Esophagus squamous epithelium (tissue), 5 donors: ENCODE data around the gene ATOSB. TPM values are rescaled to one million over a fixed set of nuclear protein-coding genes. Genes with fewer than 3 reads are reported as not detected.
"Not testable (repeated sequence)": the region's sequence is repeated elsewhere in the genome, so short reads cannot be mapped to it uniquely, and the experiment has no call there.

Source experiments
- DNase-seq: peaks from one replicate; lab custom pipeline; 2025; lab: John Stamatoyannopoulos, UW
- H3K27ac ChIP-seq, 4 donors: fragments of 200-600 bp; sonication (generic); one replicate each; pipeline ENCODE4 v1.5.1; 2016 to 2019; ENCODE audit warnings: mild to moderate bottlenecking in 1 of 4
- H3K27me3 ChIP-seq, 4 donors: fragments of 200-600 bp; sonication (generic); 1 replicate in 3 of 4; 2 replicates in 1 of 4; pipeline versions ENCODE4 v1.5.1 to v1.6.0; 2017 to 2021; ENCODE audit warnings: antibody characterized with exemption in 1 of 4
- H3K36me3 ChIP-seq, 3 donors: fragments of 200-600 bp; sonication (generic); one replicate each; pipeline ENCODE4 v1.5.1; 2016 to 2019
- H3K4me1 ChIP-seq, 3 donors: fragments of 200-600 bp; sonication (generic); one replicate each; pipeline ENCODE4 v1.5.1; 2017 to 2019
- H3K4me3 ChIP-seq, 4 donors: fragments of 200-600 bp; sonication (generic); 1 replicate in 3 of 4; 2 replicates in 1 of 4; pipeline ENCODE4 v1.5.1; 2016 to 2019; ENCODE audit warnings: mild to moderate bottlenecking in 2 of 4, moderate library complexity in 1 of 4
- H3K9me3 ChIP-seq, 3 donors: fragments of 200-600 bp; sonication (generic); one replicate each; pipeline ENCODE4 v1.5.1; 2016 to 2019
- POLR2A ChIP-seq, 4 donors: fragments of 450-650 bp; IDR thresholded peaks; one replicate each; pipeline ENCODE4 v1.6.1; 2017; ENCODE audit warnings: antibody characterized with exemption in 4 of 4, mild to moderate bottlenecking in 4 of 4, moderate library complexity in 3 of 4
- WGBS, 2 donors: methylation state at CpG; one replicate each; pipeline ENCODE4 v1.1.5; 2018; 5-methylcytosine and 5-hydroxymethylcytosine counted together
- intact Hi-C: fragments of 100-400 bp; cut with DNase I; formaldehyde crosslinking; loops from one replicate; pipeline ENCODE4 v1.15.0; 2022
- total RNA-seq, 4 donors: library from RNA; depleted of rRNA; stranded (reverse); fragments of >200 nt; gene quantifications; one replicate each; pipeline ENCODE4 v1.1.0, GENCODE V29; 2016
- TF ChIP-seq, protein P1 (sequence below), 6 experiments: fragments of 450-650 bp in 4 of 6; fragments of 200-600 bp in 2 of 6; sonication (generic) in 2 of 6; IDR thresholded peaks; one replicate each; pipeline ENCODE4 v1.5.1; 2016 to 2019; ENCODE audit warnings: antibody characterized with exemption in 6 of 6, mild to moderate bottlenecking in 4 of 6, moderate library complexity in 4 of 6
- donor health status: DM: yes; HTN: yes; CAD: no.

Gene ATOSB
- total RNA-seq, 4 donors from 2014 or later = 24.4 to 57.8 (median 32.7) TPM

DNA sequence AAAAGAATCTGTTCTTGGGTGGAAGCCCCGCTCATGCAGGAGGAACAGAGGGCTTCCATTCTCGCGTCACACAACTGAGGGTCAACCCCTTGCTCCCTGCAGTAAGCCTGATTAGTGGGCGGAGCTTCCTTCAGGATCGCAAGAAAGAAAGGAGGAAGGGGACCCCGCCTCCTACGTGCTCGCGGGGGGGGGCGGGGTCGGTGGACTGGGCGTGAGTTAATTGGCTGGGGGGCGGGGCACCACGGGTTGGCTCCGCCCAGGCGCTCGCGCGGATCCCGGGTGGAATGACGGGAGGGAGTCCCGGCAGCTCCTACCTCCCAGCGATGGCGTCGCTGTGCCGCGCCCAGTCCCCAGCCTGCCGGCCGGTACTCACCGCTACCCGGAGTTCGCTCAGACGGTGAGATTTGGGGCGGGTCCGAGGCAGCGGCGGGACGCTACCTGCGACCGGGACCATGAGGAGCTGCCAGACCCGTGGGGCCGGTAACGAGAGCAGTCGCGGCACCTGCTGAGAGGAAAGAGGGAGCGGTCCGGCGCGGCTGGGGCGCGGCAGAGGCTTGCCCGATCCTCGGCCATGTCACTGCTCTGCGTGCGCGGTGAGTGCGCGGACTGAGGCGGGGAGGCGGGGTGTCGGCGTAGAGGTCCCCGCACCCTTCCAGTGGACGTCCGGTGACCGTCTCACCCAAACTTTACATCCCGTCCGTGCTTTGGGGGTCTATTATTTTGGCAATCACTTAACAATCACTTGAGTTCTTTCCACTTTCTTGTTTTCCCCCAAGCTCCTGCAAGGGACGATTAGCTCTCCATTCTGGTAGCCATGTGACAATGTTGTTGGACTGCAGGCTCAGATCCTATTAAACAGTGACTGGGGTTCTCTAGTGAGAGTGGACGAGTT is 46.3 kb upstream of the ATOSB start, which contains the start of gene UNC13B:
Gene UNC13B (plus strand): TSS at position 297 of the 892 bp plus-strand sequence. CDS start 275 bp downstream, at position 572.
- H3K36me3 ChIP-seq = no peaks in the 10 kb centered on the region
- intact Hi-C loops = no loop called here
- no peaks in the 10 kb centered on the region for H3K27me3 ChIP-seq
- TF ChIP-seq POLR2A (IDR thresholded peaks at IDR 0.05) = peak in 3 of 4 donors; percentile 34 to 72 (median 67)
- TF ChIP-seq, protein P1, sequence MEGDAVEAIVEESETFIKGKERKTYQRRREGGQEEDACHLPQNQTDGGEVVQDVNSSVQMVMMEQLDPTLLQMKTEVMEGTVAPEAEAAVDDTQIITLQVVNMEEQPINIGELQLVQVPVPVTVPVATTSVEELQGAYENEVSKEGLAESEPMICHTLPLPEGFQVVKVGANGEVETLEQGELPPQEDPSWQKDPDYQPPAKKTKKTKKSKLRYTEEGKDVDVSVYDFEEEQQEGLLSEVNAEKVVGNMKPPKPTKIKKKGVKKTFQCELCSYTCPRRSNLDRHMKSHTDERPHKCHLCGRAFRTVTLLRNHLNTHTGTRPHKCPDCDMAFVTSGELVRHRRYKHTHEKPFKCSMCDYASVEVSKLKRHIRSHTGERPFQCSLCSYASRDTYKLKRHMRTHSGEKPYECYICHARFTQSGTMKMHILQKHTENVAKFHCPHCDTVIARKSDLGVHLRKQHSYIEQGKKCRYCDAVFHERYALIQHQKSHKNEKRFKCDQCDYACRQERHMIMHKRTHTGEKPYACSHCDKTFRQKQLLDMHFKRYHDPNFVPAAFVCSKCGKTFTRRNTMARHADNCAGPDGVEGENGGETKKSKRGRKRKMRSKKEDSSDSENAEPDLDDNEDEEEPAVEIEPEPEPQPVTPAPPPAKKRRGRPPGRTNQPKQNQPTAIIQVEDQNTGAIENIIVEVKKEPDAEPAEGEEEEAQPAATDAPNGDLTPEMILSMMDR (IDR thresholded peaks at IDR 0.05) = peak in 1 of 6 experiments; percentile 22
- H3K4me1 ChIP-seq = peaks cover 0 to 34% (median 3%) of the 10 kb centered on the region in 3 donors
- peak within 1 kb of the TSS; percentile 87 to 98 (median 97) for H3K27ac ChIP-seq
- peak within 1 kb of the TSS; percentile 51 to 92 (median 84) for H3K4me3 ChIP-seq
- 0% methylated on average over 4 to 30 of the region's 70 CpGs for WGBS, 2 donors
- DNase-seq = peak; percentile 55
- no peaks in the 10 kb centered on the region for H3K9me3 ChIP-seq

DNA sequence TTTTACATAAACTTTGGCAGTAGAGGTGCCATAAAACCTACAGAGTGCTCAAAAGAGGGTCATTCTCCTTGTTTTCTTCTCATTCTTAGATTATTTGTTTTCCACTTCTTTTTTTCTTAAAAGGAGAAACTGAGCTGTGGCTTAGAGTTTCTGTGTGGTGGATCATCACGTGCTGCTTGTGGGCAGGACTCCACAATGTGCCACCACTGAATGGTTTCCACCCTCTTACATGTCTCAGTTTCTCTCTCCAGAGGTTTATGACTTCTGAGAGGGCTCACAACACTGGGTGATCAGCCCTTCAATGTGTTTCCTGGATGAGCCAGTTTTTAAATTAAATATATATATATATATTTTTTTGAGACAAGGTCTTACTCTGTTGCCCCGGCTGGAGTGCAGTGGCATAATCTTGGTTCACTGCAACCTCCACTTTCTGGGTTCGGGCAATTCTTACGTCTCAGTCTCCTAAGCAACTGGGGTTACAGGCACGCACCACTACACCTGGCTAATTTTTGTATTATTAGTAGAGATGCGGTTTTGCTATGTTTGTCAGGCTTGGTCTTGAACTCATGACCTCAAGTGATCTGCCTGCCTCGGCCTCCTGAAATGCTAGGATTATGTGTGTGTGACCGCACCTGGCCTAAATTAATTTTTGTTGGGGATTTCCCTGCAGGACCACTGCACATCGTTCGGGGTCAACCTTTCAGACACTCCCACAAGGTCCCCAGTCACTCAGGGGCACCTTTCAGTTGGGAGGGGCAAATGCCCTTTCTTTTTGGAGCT is 43.0 kb upstream of the ATOSB start:
- Histone ChIP-seq H3K27me3 (no peaks in the 10 kb centered on the region), H3K36me3 (no peaks in the 10 kb centered on the region), H3K27ac (no peak overlapping the region), H3K9me3 (no peaks in the 10 kb centered on the region), H3K4me1 (peaks cover 0 to 19% (median 3%) of the 10 kb centered on the region in 3 donors), H3K4me3 (no peak overlapping the region)
- TF ChIP-seq POLR2A (IDR thresholded peaks at IDR 0.05) = no peak
- TF ChIP-seq, protein P1 (IDR thresholded peaks at IDR 0.05) = no peak
- WGBS, 2 donors = 75 to 86% methylated on average over 8 of the region's 10 CpGs
- DNase-seq = no peak
- intact Hi-C loops = no loop called here

DNA sequence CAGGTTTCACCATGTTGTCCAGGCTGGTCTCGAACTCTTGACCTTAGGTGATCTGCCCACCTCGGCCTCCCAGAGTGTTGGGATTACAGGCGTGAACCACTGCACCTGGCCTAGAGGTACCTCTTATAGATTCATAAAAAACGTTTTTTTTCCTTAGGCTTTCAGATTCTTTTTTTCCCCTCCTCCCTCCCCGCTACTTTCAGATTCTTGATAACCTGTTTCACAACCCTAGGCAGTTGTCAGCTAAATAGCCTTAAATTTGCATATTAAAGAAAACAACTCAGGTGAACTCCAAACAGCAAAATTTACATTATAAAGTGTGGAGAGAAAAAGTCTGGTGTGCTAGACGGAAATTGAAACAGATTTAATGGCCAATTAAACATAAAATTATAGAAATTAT is 42.2 kb upstream of the ATOSB start:
- WGBS, 2 donors = 51 to 52% methylated on average over 6 of the region's 6 CpGs
- DNase-seq, H3K27me3 ChIP-seq, intact Hi-C loops, H3K36me3 ChIP-seq, H3K27ac ChIP-seq, H3K9me3 ChIP-seq, H3K4me3 ChIP-seq: not testable (repeated sequence)
- peaks cover 0 to 10% (median 0%) of the 10 kb centered on the region in 3 donors for H3K4me1 ChIP-seq

DNA sequence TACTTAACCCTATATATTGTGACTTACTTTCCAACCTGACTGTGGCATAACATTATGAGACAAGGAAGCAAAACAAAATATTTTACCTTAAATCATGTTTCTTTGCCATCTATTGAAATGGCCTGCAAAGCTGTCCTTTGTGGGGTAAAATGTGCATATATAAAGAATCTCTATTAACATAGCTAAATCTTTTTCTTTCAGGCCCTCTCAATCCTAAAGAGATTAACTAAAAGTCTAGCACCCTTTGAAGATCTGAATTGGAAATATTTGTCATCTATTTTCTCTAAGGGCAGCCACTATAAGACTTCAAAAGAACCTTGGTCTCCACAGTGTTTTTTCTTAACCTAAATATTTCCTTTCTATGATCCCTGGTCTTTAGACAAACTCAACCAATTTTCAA is 41.1 kb upstream of the ATOSB start:
- no peak for TF ChIP-seq POLR2A (IDR thresholded peaks at IDR 0.05)
- TF ChIP-seq, protein P1 (IDR thresholded peaks at IDR 0.05) = no peak
- Histone ChIP-seq H3K4me3 (no peak overlapping the region), H3K36me3 (no peaks in the 10 kb centered on the region), H3K4me1 (peaks cover 0 to 6% (median 0%) of the 10 kb centered on the region in 3 donors), H3K27me3 (no peaks in the 10 kb centered on the region), H3K27ac (no peak overlapping the region), H3K9me3 (no peaks in the 10 kb centered on the region)
- intact Hi-C loops = no loop called here
- DNase-seq = no peak

DNA sequence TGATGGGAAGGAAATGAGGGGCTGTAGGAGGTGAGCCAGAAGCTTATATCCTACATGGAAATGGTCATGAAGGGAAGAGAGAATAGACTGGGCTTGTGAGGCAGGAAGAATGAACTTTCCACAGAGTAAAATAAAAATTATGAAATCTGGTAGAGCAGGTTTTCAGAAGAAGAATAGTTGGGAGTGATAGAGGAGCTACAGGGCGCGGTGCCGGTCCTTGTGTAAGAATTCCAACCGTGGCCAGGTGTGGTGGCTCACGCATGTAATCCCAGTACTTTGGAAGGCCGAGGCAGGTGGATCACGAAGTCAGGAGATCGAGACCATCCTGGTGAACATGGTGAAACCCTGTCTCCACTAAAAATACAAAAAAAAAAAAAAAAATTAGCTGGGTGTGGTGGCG is 37.3 kb upstream of the ATOSB start:
- no peak for TF ChIP-seq POLR2A (IDR thresholded peaks at IDR 0.05)
- TF ChIP-seq, protein P1 (IDR thresholded peaks at IDR 0.05) = no peak
- peaks cover 0 to 28% (median 13%) of the 10 kb centered on the region in 3 donors for H3K9me3 ChIP-seq
- 53 to 54% methylated on average over 9 of the region's 9 CpGs for WGBS, 2 donors
- peak overlapping the region in 2 of 4 donors; percentile 55 to 58 for H3K27ac ChIP-seq
- intact Hi-C loops = no loop called here
- H3K27me3 ChIP-seq = no peaks in the 10 kb centered on the region
- DNase-seq = no peak
- H3K36me3 ChIP-seq = no peaks in the 10 kb centered on the region
- no peak overlapping the region for H3K4me3 ChIP-seq
- H3K4me1 ChIP-seq = no peaks in the 10 kb centered on the region

DNA sequence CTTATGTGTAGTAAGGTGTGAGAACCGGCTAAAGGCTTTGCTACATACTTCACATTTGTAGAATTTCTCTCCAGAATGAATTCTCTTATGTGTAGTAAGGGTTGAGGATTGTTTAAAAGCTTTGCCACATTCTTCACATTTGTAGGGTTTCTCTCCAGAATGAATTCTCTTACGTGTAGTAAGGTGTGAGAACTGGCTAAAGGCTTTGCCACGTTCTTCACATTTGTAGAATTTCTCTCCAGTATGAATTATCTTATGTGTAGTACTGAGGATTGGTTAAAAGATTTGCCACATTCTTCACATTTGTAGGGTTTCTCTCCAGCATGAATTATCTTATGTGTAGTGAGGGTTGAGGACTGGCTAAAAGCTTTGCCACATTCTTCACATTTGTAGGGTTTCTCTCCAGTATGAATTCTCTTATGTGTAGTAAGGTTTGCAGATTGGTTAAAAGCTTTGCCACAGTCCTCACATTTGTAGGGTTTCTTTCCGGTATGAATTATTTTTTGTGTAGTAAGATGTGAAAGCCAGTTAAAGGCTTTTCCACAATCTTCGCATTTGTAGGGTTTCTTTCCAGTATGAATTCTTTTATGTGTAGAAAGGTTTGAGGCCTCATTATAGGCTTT is 32.4 kb upstream of the ATOSB start:
- H3K36me3 ChIP-seq, intact Hi-C loops, H3K27ac ChIP-seq, H3K27me3 ChIP-seq, DNase-seq, H3K4me3 ChIP-seq, H3K4me1 ChIP-seq: not testable (repeated sequence)
- peaks cover 0 to 57% (median 13%) of the 10 kb centered on the region in 3 donors for H3K9me3 ChIP-seq
- WGBS, 2 donors = 79 to 90% methylated on average over 5 of the region's 5 CpGs
